NB4 (cell line): ENCODE results near the gene SEC61G.

Source experiments
- DNase-seq: peaks from one replicate; pipeline ENCODE4 v3.0.0; 2010; ENCODE audit warnings: low read depth
- H3K4me3 ChIP-seq: one replicate; pipeline ENCODE4 v1.5.1; 2011; ENCODE audit warnings: mild to moderate bottlenecking, low read depth, low read length, moderate library complexity
- CTCF ChIP-seq: IDR thresholded peaks from one replicate; pipeline ENCODE4 v1.5.1; 2012; ENCODE audit warnings: low read depth, low read length
- MYC ChIP-seq: IDR thresholded peaks from 2 replicates; pipeline ENCODE4 v1.6.1; 2011; ENCODE audit warnings: low read depth, low read length
- POLR2A ChIP-seq: IDR thresholded peaks from 2 replicates; pipeline ENCODE4 v1.6.1; 2011; ENCODE audit warnings: mild to moderate bottlenecking; ENCODE audit not compliant: insufficient read length; ENCODE audit errors: extremely low read depth
- TF ChIP-seq, protein P1 (sequence below): IDR thresholded peaks from 2 replicates; pipeline ENCODE4 v1.6.1; 2011; ENCODE audit warnings: low read depth, low read length

The SEC61G gene

DNA sequence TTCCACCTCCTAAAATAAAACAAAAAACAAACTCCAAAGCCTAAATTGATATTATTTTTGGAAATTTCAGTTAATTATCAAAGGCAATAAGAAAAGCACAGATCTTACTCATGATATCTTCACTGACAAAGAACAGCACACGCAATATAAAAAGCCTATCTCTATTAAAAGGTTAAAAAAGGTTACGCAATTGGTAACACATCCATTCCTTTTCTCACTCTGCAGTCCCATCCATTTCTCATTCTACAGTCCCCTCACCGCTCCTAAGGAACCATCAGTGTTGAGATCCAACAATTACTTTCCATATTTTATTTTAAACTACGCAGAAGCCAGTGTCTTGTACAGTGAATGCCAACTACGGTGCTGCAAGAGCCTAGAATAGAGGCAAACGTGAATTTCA is 1.3 kb downstream of the SEC61G start:
- no peak for TF ChIP-seq CTCF
- TF ChIP-seq POLR2A = no peak
- TF ChIP-seq, protein P1, sequence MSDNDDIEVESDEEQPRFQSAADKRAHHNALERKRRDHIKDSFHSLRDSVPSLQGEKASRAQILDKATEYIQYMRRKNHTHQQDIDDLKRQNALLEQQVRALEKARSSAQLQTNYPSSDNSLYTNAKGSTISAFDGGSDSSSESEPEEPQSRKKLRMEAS = no peak
- TF ChIP-seq MYC = no peak
- DNase-seq = no peak
- H3K4me3 ChIP-seq = peak overlapping the region; percentile 96

DNA sequence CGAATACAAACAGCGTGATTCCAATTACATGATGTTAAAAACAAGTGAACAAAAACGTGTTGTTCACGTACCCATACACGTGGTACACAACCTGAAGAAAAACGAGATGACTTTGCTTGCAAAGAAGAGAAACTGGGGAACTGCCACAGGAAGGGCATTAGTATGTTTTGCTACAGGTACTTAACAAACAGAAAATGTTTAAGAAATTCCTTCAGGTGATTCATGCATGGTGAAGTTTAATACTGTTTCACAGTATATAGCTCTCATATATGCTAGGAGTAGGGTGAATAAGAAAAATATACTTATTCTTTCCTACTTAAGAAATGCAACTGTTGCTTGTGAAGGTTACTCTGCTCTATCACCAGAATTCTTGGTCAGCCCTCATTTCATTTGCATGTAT is 9.8 kb downstream of the SEC61G start:
- TF ChIP-seq, protein P1 = no peak
- no peak for TF ChIP-seq CTCF
- TF ChIP-seq POLR2A = no peak
- no peak for TF ChIP-seq MYC
- no peak for DNase-seq
- H3K4me3 ChIP-seq = no peak overlapping the region

DNA sequence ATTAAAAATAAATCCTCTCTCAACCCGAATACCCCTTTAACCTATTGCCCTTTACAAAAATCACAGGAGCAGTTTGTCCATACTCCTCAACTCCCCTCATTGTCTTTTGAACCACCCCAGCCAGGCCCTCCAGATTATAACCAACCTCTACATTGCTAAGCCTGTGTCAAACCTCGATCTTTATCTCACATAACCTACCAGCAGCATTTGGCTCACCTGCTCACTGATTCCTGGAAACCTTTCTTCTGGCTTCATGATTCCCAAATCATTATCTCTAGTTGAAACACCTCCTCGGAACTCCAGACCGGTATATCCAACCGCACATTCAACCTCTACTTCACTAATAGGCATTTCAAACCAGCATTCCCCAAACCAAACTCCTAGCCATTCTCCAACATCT is 11.8 kb downstream of the SEC61G start:
- H3K4me3 ChIP-seq = no peak overlapping the region
- DNase-seq = no peak
- TF ChIP-seq, protein P1 = no peak
- TF ChIP-seq MYC (no peak), POLR2A (no peak), CTCF (no peak)

DNA sequence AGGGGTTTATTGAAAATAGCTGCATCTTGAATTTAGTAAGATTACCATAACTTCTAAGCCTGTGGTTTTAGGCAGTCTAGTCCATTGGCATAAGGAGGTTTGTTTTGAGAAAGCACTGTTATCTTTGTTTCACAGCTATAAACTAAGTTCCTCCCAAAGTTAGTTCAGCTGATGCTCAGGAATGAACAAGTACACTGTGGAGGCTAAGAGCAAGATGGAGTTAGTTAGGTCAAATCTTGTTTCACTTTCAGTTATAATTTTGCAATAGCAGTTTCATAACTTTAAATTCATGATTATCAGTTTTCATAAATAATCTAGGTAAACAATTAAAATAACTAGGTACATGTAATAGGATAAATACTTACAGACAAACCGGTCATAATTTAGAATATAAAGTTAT is 15.4 kb downstream of the SEC61G start:
- DNase-seq = no peak
- H3K4me3 ChIP-seq = no peak overlapping the region
- TF ChIP-seq, protein P1 = no peak
- no peak for TF ChIP-seq POLR2A
- no peak for TF ChIP-seq CTCF
- TF ChIP-seq MYC = no peak

GRCh38 chr7:54738737-54739136 is 20.3 kb downstream of the SEC61G start:
- DNase-seq = no peak
- TF ChIP-seq POLR2A = no peak
- no peak overlapping the region for H3K4me3 ChIP-seq

DNA sequence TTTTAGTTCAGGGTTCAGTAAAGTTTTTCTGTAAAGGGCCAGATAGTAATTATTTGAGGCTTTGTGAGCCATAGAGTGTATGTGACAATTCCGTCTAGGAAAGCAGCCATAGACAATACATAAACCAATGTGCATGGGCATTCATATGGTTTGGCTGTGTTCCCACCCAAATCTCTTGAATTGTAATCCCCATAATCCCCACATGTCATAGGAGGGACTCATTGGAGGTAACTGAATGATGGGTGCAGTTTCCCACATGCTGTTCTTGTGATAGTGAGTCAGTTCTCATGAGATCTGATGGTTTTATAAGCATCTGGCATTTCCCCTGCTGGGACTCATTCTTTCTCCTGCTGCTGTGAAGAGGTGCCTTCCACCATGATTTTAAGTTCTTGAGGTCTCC is 29.9 kb downstream of the SEC61G start:
- TF ChIP-seq CTCF = no peak
- TF ChIP-seq, protein P1 = no peak
- TF ChIP-seq MYC = no peak
- TF ChIP-seq POLR2A = no peak
- no peak for DNase-seq
- no peak overlapping the region for H3K4me3 ChIP-seq
